OCI-LY1 (cell line): ENCODE results near the gene USP7.

Experiments used
- H2AFZ ChIP-seq: fragments of 200-600 bp; sonication (generic), shearing (Covaris generic); 2 replicates; pipeline ENCODE4 v1.6.0; 2014; ENCODE audit warnings: antibody characterized with exemption, mild to moderate bottlenecking, low read length
- H3F3A ChIP-seq: fragments of 200-600 bp; sonication (generic), shearing (Covaris generic); 2 replicates; pipeline ENCODE4 v1.6.0; 2014; ENCODE audit warnings: mild to moderate bottlenecking, antibody characterized with exemption, low read length, moderate library complexity; ENCODE audit not compliant: insufficient read depth
- H3K27ac ChIP-seq: fragments of 200-600 bp; sonication (generic); 2 replicates; pipeline ENCODE4 v1.5.1; 2014; ENCODE audit warnings: low read length, mixed run types, mild to moderate bottlenecking, low read depth; ENCODE audit not compliant: poor library complexity, severe bottlenecking
- H3K27me3 ChIP-seq: fragments of 200-600 bp; sonication (generic); 2 replicates; pipeline ENCODE4 v1.6.0; 2014; ENCODE audit warnings: antibody characterized with exemption, mild to moderate bottlenecking, low read length, moderate library complexity; ENCODE audit not compliant: insufficient read depth
- H3K36me3 ChIP-seq: fragments of 200-600 bp; sonication (generic); 2 replicates; pipeline ENCODE4 v1.6.1; 2014; ENCODE audit warnings: mild to moderate bottlenecking, antibody characterized with exemption, low read length, moderate library complexity, mixed read lengths; ENCODE audit not compliant: insufficient read depth
- H3K4me1 ChIP-seq: fragments of 200-600 bp; sonication (generic); 2 replicates; pipeline ENCODE4 v1.5.1; 2014; ENCODE audit warnings: mild to moderate bottlenecking, low read length, moderate library complexity; ENCODE audit not compliant: insufficient read depth, severe bottlenecking
- H3K4me2 ChIP-seq: fragments of 200-600 bp; sonication (generic), shearing (Covaris generic); 2 replicates; pipeline ENCODE4 v1.6.1; 2014; ENCODE audit warnings: low read length
- H3K4me3 ChIP-seq: fragments of 200-600 bp; sonication (generic); 2 replicates; pipeline ENCODE4 v1.5.1; 2014; ENCODE audit warnings: low read length, low read depth, mild to moderate bottlenecking, mixed read lengths; ENCODE audit not compliant: poor library complexity, severe bottlenecking
- H3K79me2 ChIP-seq: fragments of 200-600 bp; shearing (Covaris generic); 2 replicates; pipeline ENCODE4 v1.6.1; 2016; ENCODE audit warnings: mixed run types, low read length, mixed read lengths; ENCODE audit not compliant: insufficient read depth
- H3K9ac ChIP-seq: fragments of 200-600 bp; sonication (generic), shearing (Covaris generic); 2 replicates; pipeline ENCODE4 v1.6.1; 2014; ENCODE audit warnings: mild to moderate bottlenecking, low read length, mixed read lengths
- H3K9me2 ChIP-seq: fragments of 200-600 bp; sonication (generic), shearing (Covaris generic); 2 replicates; pipeline ENCODE4 v1.6.1; 2014; ENCODE audit warnings: low read depth, mild to moderate bottlenecking, low read length, mixed read lengths
- H3K9me3 ChIP-seq: fragments of 200-600 bp; shearing (Covaris generic); 2 replicates; pipeline ENCODE4 v1.6.1; 2014; ENCODE audit warnings: low read length, mixed read lengths
- H4K20me1 ChIP-seq: fragments of 200-600 bp; sonication (generic), shearing (Covaris generic); 2 replicates; pipeline ENCODE4 v1.6.0; 2016; ENCODE audit warnings: mild to moderate bottlenecking, low read length; ENCODE audit not compliant: insufficient read depth
- CTCF ChIP-seq: fragments of 200-600 bp; sonication (generic), shearing (Covaris generic); IDR thresholded peaks from 2 replicates; pipeline ENCODE4 v1.5.1; 2017; ENCODE audit warnings: mild to moderate bottlenecking, antibody characterized with exemption, low read length, moderate library complexity, mixed read lengths
- EZH2 ChIP-seq: fragments of 200-600 bp; sonication (generic), shearing (Covaris generic); IDR thresholded peaks from 2 replicates; pipeline ENCODE4 v1.8.0; 2017; ENCODE audit warnings: borderline replicate concordance, mixed run types, mild to moderate bottlenecking, antibody characterized with exemption, low read length, moderate library complexity, mixed read lengths

The USP7 gene

GRCh38 chr16:8941718-8942344 lies 21.9 kb downstream of the USP7 start:
- no peaks in the 10 kb centered on the region for H4K20me1 ChIP-seq
- H3K9me3 ChIP-seq = no peaks in the 10 kb centered on the region
- peak overlapping the region; percentile 0; the same call in 1 of the 2 replicates for H3K9ac ChIP-seq
- H3K4me2 ChIP-seq = peak overlapping the region; percentile 98
- no peaks in the 10 kb centered on the region; the same call in 1 of the 2 replicates for H3F3A ChIP-seq
- H3K4me1 ChIP-seq = peaks cover 100% of the 10 kb centered on the region
- TF ChIP-seq EZH2 (no peak), CTCF (no peak)
- H3K27ac ChIP-seq = peak overlapping the region; percentile 96
- H3K36me3 ChIP-seq = peaks cover 7% of the 10 kb centered on the region
- H3K4me3 ChIP-seq = peak overlapping the region; percentile 58
- H3K79me2 ChIP-seq = peaks cover 100% of the 10 kb centered on the region
- no peak overlapping the region for H2AFZ ChIP-seq
- H3K9me2 ChIP-seq = no peaks in the 10 kb centered on the region
- H3K27me3 ChIP-seq = no peaks in the 10 kb centered on the region

GRCh38 chr16:8937803-8938202 lies 25.9 kb downstream of the USP7 start:
- Histone ChIP-seq H3K79me2 (peaks cover 100% of the 10 kb centered on the region), H2AFZ (no peak overlapping the region), H3K27me3 (no peaks in the 10 kb centered on the region), H3F3A (no peaks in the 10 kb centered on the region), H3K36me3 (peaks cover 7% of the 10 kb centered on the region), H3K4me1 (peaks cover 90% of the 10 kb centered on the region), H3K9me2 (no peaks in the 10 kb centered on the region), H3K9ac (no peak overlapping the region), H3K4me3 (no peak overlapping the region), H4K20me1 (peaks cover 2% of the 10 kb centered on the region; the same call in 1 of the 2 replicates), H3K4me2 (peak overlapping the region; percentile 48; the same call in 1 of the 2 replicates), H3K9me3 (no peaks in the 10 kb centered on the region), H3K27ac (peak overlapping the region; percentile 77)
- TF ChIP-seq EZH2 (no peak), CTCF (no peak)

GRCh38 chr16:8936421-8936820 lies 27.3 kb downstream of the USP7 start:
- Histone ChIP-seq H3K9me3 (no peaks in the 10 kb centered on the region), H3F3A (no peaks in the 10 kb centered on the region), H3K9ac (no peak overlapping the region), H3K27me3 (no peaks in the 10 kb centered on the region), H3K4me2 (peak overlapping the region; percentile 45), H3K4me1 (peaks cover 77% of the 10 kb centered on the region), H3K27ac (peak overlapping the region; percentile 77), H3K79me2 (peaks cover 100% of the 10 kb centered on the region), H3K4me3 (no peak overlapping the region), H3K36me3 (peaks cover 9% of the 10 kb centered on the region), H4K20me1 (peaks cover 6% of the 10 kb centered on the region; the same call in 1 of the 2 replicates), H3K9me2 (no peaks in the 10 kb centered on the region), H2AFZ (no peak overlapping the region)
- no peak for TF ChIP-seq EZH2
- TF ChIP-seq CTCF = peak; percentile 55
